GM12878 (cell line): ENCODE results near the gene RAI14. TPM values are rescaled to one million over a fixed set of nuclear protein-coding genes. Genes with fewer than 3 reads are reported as not detected.

ENCODE experiments used
- ATAC-seq: fragments of 200-7000 bp; cut with Tn5 transposase; 3 replicates; pipeline ENCODE4 v1.9.1; 2020; ENCODE audit warnings: mild to moderate bottlenecking, moderate library complexity
- BruUV-seq: library from RNA; stranded (reverse); fragments of 400-500 nt; replicated peaks from 2 replicates; lab custom pipeline; 2021; lab: Mats Ljungman, UMichigan
- CTCF ChIA-PET: fragments of 300-600 bp; sonication (Branson Sonifier 250); formaldehyde crosslinking; extraction: SDS; loops from one replicate; lab custom pipeline; 2021; ENCODE audit warnings: inconsistent platforms; lab: Yijun Ruan, JAX
- POLR2A ChIA-PET: fragments of 350-600 bp; formaldehyde crosslinking; extraction: SDS; loops from one replicate; lab custom pipeline; 2021; ENCODE audit warnings: inconsistent platforms; lab: Charles Lee
- RAD21 ChIA-PET: fragments of 300-600 bp; sonication (Branson Sonifier 250); formaldehyde crosslinking; loops from one replicate; lab custom pipeline; 2023; ENCODE audit warnings: antibody characterized with exemption; ENCODE audit not compliant: unreplicated experiment; lab: Charles Lee
- SMC1A ChIA-PET: fragments of 300-600 bp; sonication (Branson Sonifier 250); formaldehyde crosslinking; loops from one replicate; lab custom pipeline; 2023; ENCODE audit not compliant: unreplicated experiment, uncharacterized antibody; lab: Charles Lee
- DNase-seq: peaks from one replicate; pipeline ENCODE4 v3.0.0-alpha.2; 2011; ENCODE audit warnings: low read depth, low spot score
- FAIRE-seq: peaks from 3 replicates; lab custom pipeline; 2011; peaks lifted over from hg19 to GRCh38; lab: Jason Lieb, UNC
- H2AFZ ChIP-seq: 2 replicates; pipeline ENCODE4 v1.6.0; 2011; ENCODE audit warnings: low read depth, low read length, control low read depth; ENCODE audit not compliant: control insufficient read depth
- H3K27ac ChIP-seq: 2 replicates; pipeline ENCODE4 v1.5.1; 2011; ENCODE audit warnings: control low read depth; ENCODE audit not compliant: control insufficient read depth, insufficient read depth
- H3K27me3 ChIP-seq, 2 experiments: replicated peaks in 1 of 2; 2 replicates each; pipeline versions ENCODE4 v1.6.0 to v1.6.1; 2011; ENCODE audit warnings: low read length in 1 of 2; ENCODE audit not compliant: control insufficient read depth in 2 of 2, insufficient read depth in 2 of 2
- H3K36me3 ChIP-seq, 2 experiments: 2 replicates each; pipeline ENCODE4 v1.5.1; 2011; ENCODE audit warnings: low read length in 1 of 2; ENCODE audit not compliant: control insufficient read depth in 2 of 2, insufficient read depth in 2 of 2
- H3K4me1 ChIP-seq: 2 replicates; pipeline ENCODE4 v1.6.1; 2011; ENCODE audit warnings: mild to moderate bottlenecking, low read length, moderate library complexity, mixed read lengths; ENCODE audit not compliant: control insufficient read depth, insufficient read depth
- H3K4me2 ChIP-seq: 2 replicates; pipeline ENCODE4 v1.6.0; 2011; ENCODE audit warnings: control low read depth; ENCODE audit not compliant: control insufficient read depth, insufficient read depth
- H3K4me3 ChIP-seq: fragments of 200-600 bp; sonication (generic); 2 replicates; pipeline ENCODE4 v1.5.1; 2016
- H3K79me2 ChIP-seq: 2 replicates; pipeline ENCODE4 v1.6.0; 2011; ENCODE audit warnings: low read length; ENCODE audit not compliant: control insufficient read depth, insufficient read depth
- H3K9ac ChIP-seq: 2 replicates; pipeline ENCODE4 v1.8.0; 2011; ENCODE audit warnings: low read length, control low read depth, mixed read lengths; ENCODE audit not compliant: control insufficient read depth, insufficient read depth
- H3K9me3 ChIP-seq: replicated peaks from 3 replicates; pipeline ENCODE4 v1.5.1; 2011; ENCODE audit warnings: mild to moderate bottlenecking, low read length; ENCODE audit not compliant: control insufficient read depth, insufficient read depth
- H4K20me1 ChIP-seq: 2 replicates; pipeline ENCODE4 v1.6.0; 2011; ENCODE audit not compliant: control insufficient read depth, insufficient read depth
- CHD2 ChIP-seq: IDR thresholded peaks from 2 replicates; pipeline ENCODE4 v1.6.1; 2011; ENCODE audit warnings: low read depth, low read length, improper control_type of control experiment, borderline replicate concordance
- CREM ChIP-seq: IDR thresholded peaks from 2 replicates; pipeline ENCODE4 v1.6.1; 2014; ENCODE audit warnings: antibody characterized with exemption, low read depth
- E4F1 ChIP-seq: fragments of 450-650 bp; IDR thresholded peaks from 2 replicates; pipeline ENCODE4 v1.6.1; 2018; ENCODE audit warnings: borderline replicate concordance, mild to moderate bottlenecking; ENCODE audit not compliant: partially characterized antibody
- ELK1 ChIP-seq: IDR thresholded peaks from 2 replicates; pipeline ENCODE4 v1.6.1; 2012; ENCODE audit warnings: low read depth, low read length, improper control_type of control experiment
- HSF1 ChIP-seq: fragments of 150-350 bp; IDR thresholded peaks from 2 replicates; pipeline ENCODE4 v1.6.1; 2014; ENCODE audit warnings: mild to moderate bottlenecking, low read depth, low read length
- IRF3 ChIP-seq: fragments of 450-650 bp; IDR thresholded peaks from 2 replicates; pipeline ENCODE4 v1.6.1; 2014; ENCODE audit warnings: mild to moderate bottlenecking
- NFXL1 ChIP-seq: fragments of 450-650 bp; IDR thresholded peaks from 2 replicates; pipeline ENCODE4 v1.6.1; 2017; ENCODE audit warnings: antibody characterized with exemption, mild to moderate bottlenecking, borderline replicate concordance
- POLR2A ChIP-seq: IDR thresholded peaks from 2 replicates; pipeline ENCODE4 v1.6.1; 2011; ENCODE audit warnings: low read depth, mild to moderate bottlenecking, low read length
- POLR2AphosphoS2 ChIP-seq: IDR thresholded peaks from 2 replicates; pipeline ENCODE4 v1.6.1; 2011; ENCODE audit warnings: low read depth, mild to moderate bottlenecking, low read length, improper control_type of control experiment, moderate library complexity
- PRDM15 ChIP-seq: fragments of 450-650 bp; formaldehyde crosslinking; IDR thresholded peaks from 2 replicates; pipeline ENCODE4 v1.4.0; 2020; ENCODE audit warnings: mild to moderate bottlenecking, moderate library complexity
- RBBP5 ChIP-seq: fragments of 200-600 bp; sonication (generic); conservative IDR thresholded peaks from 2 replicates; pipeline ENCODE4 v1.6.1; 2016
- SMARCA5 ChIP-seq: fragments of 450-650 bp; IDR thresholded peaks from 2 replicates; pipeline ENCODE4 v1.6.1; 2017; ENCODE audit warnings: mild to moderate bottlenecking
- SRF ChIP-seq, 2 experiments: IDR thresholded peaks; 2 replicates each; pipeline ENCODE4 v1.6.1; 2011; ENCODE audit warnings: low read depth in 2 of 2, low read length in 2 of 2, mild to moderate bottlenecking in 1 of 2, moderate library complexity in 1 of 2
- ZSCAN29 ChIP-seq: fragments of 450-650 bp; IDR thresholded peaks from 2 replicates; pipeline ENCODE4 v1.6.1; 2017; ENCODE audit warnings: mild to moderate bottlenecking, moderate library complexity
- WGBS: methylation state at CpG from one replicate; pipeline ENCODE4 v1.1.6; 2016; ENCODE audit warnings: low lambda C conversion rate; ENCODE audit not compliant: insufficient replicate concordance, insufficient coverage; ENCODE audit errors: missing lambda C conversion rate; 5-methylcytosine and 5-hydroxymethylcytosine counted together
- in situ Hi-C: fragments of 300-500 bp; cut with MboI; formaldehyde crosslinking; loops from 9 replicates; pipeline ENCODE4 v1.14.3; 2018; ENCODE audit warnings: mixed read lengths
- intact Hi-C: fragments of 100-400 bp; cut with micrococcal nuclease; formaldehyde crosslinking; loops from one replicate; pipeline ENCODE4 v1.14.2; 2022; ENCODE audit not compliant: unreplicated experiment
- polyA plus RNA-seq, 11 experiments: library from polyadenylated mRNA; depleted of rRNA in 4 of 11; unstranded in 6 of 11; stranded (reverse) in 5 of 11; fragments of >200 nt; fragmentation: Nextera tagmentation in 4 of 11; fragmentation: Illumina TruSeq in 1 of 11; extraction: Ambion mirVana in 4 of 11; extraction: Trizol in 1 of 11; gene quantifications; 1 replicate in 1 of 11; 2 replicates in 10 of 11; pipeline versions ENCODE4 v1.2.1 to v1.2.3, GENCODE V29; 2011 to 2016; ENCODE audit warnings: inconsistent platforms in 2 of 11, missing spikeins in 2 of 11, low read depth in 1 of 11
- total RNA-seq, 4 experiments: library from RNA; depleted of rRNA in 3 of 4; stranded (reverse); fragments of >200 nt in 3 of 4; fragmentation: Illumina TruSeq in 1 of 4; extraction: Trizol in 1 of 4; gene quantifications; 2 replicates each; pipeline versions ENCODE4 v1.2.1 to v1.2.3, GENCODE V29; 2013 to 2021

RAI14 gene
- total and polyA plus RNA-seq, 10 of the 15 experiments (the other 5 are each of a cell fraction or from before 2014, with no cell fraction given) = 0.18 to 4.6 (median 1.9) TPM

- no peak for TF ChIP-seq HSF1
- TF ChIP-seq SRF (IDR thresholded peaks at IDR 0.05; ENCODE audit: low read depth in 2 of 2, low read length in 2 of 2) = no peak
- no peak for TF ChIP-seq NFXL1
- TF ChIP-seq E4F1 = no peak
Measured at GRCh38 chr5:34692786-34693185, 36.7 kb downstream of the RAI14 start (continued).

GRCh38 chr5:34694012-34694411 lies 37.9 kb downstream of the RAI14 start:
- RAD21 ChIA-PET = no interaction called here
- no peak for ATAC-seq
- TF ChIP-seq PRDM15 (CRISPR knock-in tag) (no peak), SMARCA5 (no peak), POLR2AphosphoS2 (no peak), POLR2A (no peak), CREM (no peak), CHD2 (no peak), ELK1 (no peak), IRF3 (no peak), RBBP5 (no peak), ZSCAN29 (no peak)

More at GRCh38 chr5:34694012-34694411, 37.9 kb downstream of the RAI14 start:
- Histone ChIP-seq H3K9me3 (no peaks in the 10 kb centered on the region), H3K36me3 (no peaks in the 10 kb centered on the region), H3K4me1 (no peaks in the 10 kb centered on the region), H3K27ac (no peak overlapping the region), H3K4me3 (no peak overlapping the region), H3K4me2 (no peak overlapping the region), H2AFZ (no peak overlapping the region), H3K27me3 (no peaks in the 10 kb centered on the region), H3K79me2 (no peaks in the 10 kb centered on the region), H3K9ac (no peak overlapping the region), H4K20me1 (no peaks in the 10 kb centered on the region)
- ChIA-PET POLR2A (no interaction called here), CTCF (no interaction called here), SMC1A (no interaction called here)
- BruUV-seq = no TSS peak
- no peak for DNase-seq
- FAIRE-seq = no peak
- 0% methylated on average over 1 of the region's 1 CpG for WGBS
- intact Hi-C loops (no loop called here), in situ Hi-C loops (no loop called here)
